HG02970 (cell line): ENCODE measurements around the gene BCAR3.

Source experiments
- ATAC-seq: cut with Tn5 transposase; IDR thresholded peaks from one replicate; pipeline ENCODE4 v1.9.1; 2021; ENCODE audit warnings: mild to moderate bottlenecking, moderate library complexity, moderate number of reproducible peaks; ENCODE audit not compliant: unreplicated experiment, low FRiP score

BCAR3 gene

GRCh38 chr1:93602101-93602500 lies 79.5 kb downstream of the BCAR3 start:
- no peak for ATAC-seq

GRCh38 chr1:93601686-93602085 lies 80.0 kb downstream of the BCAR3 start:
- ATAC-seq: no peak

- ATAC-seq: no peak
Measured at GRCh38 chr1:93600663-93601062, 81.0 kb downstream of the BCAR3 start.

- no peak for ATAC-seq
Measured at GRCh38 chr1:93599479-93599878, 82.2 kb downstream of the BCAR3 start.

GRCh38 chr1:93598861-93599439 lies 82.7 kb downstream of the BCAR3 start:
- ATAC-seq: no peak

GRCh38 chr1:93598396-93598795 lies 83.2 kb downstream of the BCAR3 start:
- no peak for ATAC-seq

- no peak for ATAC-seq
Measured at GRCh38 chr1:93597709-93598108, 83.9 kb downstream of the BCAR3 start.

- ATAC-seq: no peak
Measured at GRCh38 chr1:93596329-93597089, 85.1 kb downstream of the BCAR3 start.

- no peak for ATAC-seq
Measured at GRCh38 chr1:93595743-93596142, 85.9 kb downstream of the BCAR3 start.

- ATAC-seq: no peak
Measured at GRCh38 chr1:93595266-93595665, 86.4 kb downstream of the BCAR3 start.

- no peak for ATAC-seq
Measured at GRCh38 chr1:93594603-93594880, 87.1 kb downstream of the BCAR3 start.

- no peak for ATAC-seq
Measured at GRCh38 chr1:93593854-93594602, 87.6 kb downstream of the BCAR3 start.

GRCh38 chr1:93592551-93592949 lies 89.1 kb downstream of the BCAR3 start:
- no peak for ATAC-seq

GRCh38 chr1:93591676-93592550 lies 89.7 kb downstream of the BCAR3 start:
- peak; percentile 63 for ATAC-seq

GRCh38 chr1:93591291-93591675 lies 90.4 kb downstream of the BCAR3 start:
- ATAC-seq: peak; percentile 20

- ATAC-seq: no peak
Measured at GRCh38 chr1:93588955-93589354, 92.7 kb downstream of the BCAR3 start.

- no peak for ATAC-seq
Measured at GRCh38 chr1:93588206-93588605, 93.4 kb downstream of the BCAR3 start.

GRCh38 chr1:93587354-93587753 lies 94.3 kb downstream of the BCAR3 start:
- no peak for ATAC-seq

GRCh38 chr1:93585059-93585966 lies 96.3 kb downstream of the BCAR3 start:
- no peak for ATAC-seq
